Thyroid gland (tissue), 4 donors: Measurements from ENCODE around the gene SLC35A1.

ENCODE experiments used
- POLR2A ChIP-seq, 2 donors: fragments of 450-650 bp; IDR thresholded peaks; one replicate each; pipeline ENCODE4 v1.6.1; 2017; ENCODE audit warnings: antibody characterized with exemption in 2 of 2, mild to moderate bottlenecking in 2 of 2, moderate library complexity in 1 of 2
- TF ChIP-seq, protein P1 (sequence below), 6 experiments: fragments of 200-600 bp in 3 of 6; fragments of 450-650 bp in 3 of 6; sonication (generic) in 3 of 6; IDR thresholded peaks; one replicate each; pipeline ENCODE4 v1.5.1; 2016 to 2019; ENCODE audit warnings: antibody characterized with exemption in 6 of 6, mild to moderate bottlenecking in 2 of 6, inconsistent platforms in 1 of 6, moderate library complexity in 1 of 6

GRCh38 chr6:87539554-87539953 is 66.8 kb downstream of the SLC35A1 start:
- TF ChIP-seq, protein P1, sequence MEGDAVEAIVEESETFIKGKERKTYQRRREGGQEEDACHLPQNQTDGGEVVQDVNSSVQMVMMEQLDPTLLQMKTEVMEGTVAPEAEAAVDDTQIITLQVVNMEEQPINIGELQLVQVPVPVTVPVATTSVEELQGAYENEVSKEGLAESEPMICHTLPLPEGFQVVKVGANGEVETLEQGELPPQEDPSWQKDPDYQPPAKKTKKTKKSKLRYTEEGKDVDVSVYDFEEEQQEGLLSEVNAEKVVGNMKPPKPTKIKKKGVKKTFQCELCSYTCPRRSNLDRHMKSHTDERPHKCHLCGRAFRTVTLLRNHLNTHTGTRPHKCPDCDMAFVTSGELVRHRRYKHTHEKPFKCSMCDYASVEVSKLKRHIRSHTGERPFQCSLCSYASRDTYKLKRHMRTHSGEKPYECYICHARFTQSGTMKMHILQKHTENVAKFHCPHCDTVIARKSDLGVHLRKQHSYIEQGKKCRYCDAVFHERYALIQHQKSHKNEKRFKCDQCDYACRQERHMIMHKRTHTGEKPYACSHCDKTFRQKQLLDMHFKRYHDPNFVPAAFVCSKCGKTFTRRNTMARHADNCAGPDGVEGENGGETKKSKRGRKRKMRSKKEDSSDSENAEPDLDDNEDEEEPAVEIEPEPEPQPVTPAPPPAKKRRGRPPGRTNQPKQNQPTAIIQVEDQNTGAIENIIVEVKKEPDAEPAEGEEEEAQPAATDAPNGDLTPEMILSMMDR (IDR thresholded peaks at IDR 0.05): no peak
- no peak for TF ChIP-seq POLR2A (IDR thresholded peaks at IDR 0.05)
